Left ventricle myocardium superior (tissue), 1 donor: ENCODE results near the gene PRRT2. TPM values are rescaled to one million over a fixed set of nuclear protein-coding genes. Genes with fewer than 3 reads are reported as not detected.
A peak's percentile ranks its signal among the peaks of the same experiment; 100 is the strongest.
"Not testable (repeated sequence)": the region's sequence is repeated elsewhere in the genome, so short reads cannot be mapped to it uniquely, and the experiment has no call there.

Experiments
- ATAC-seq: fragments of 200-7000 bp; cut with Tn5 transposase; one replicate; pipeline ENCODE4 v1.9.1; 2020; ENCODE audit warnings: mild to moderate bottlenecking, moderate library complexity
- DNase-seq: peaks from one replicate; pipeline ENCODE4 v3.0.0-alpha.2; 2020
- intact Hi-C: fragments of 100-400 bp; cut with micrococcal nuclease; formaldehyde crosslinking; loops from one replicate; pipeline ENCODE4 v1.11.0; 2022
- total RNA-seq: library from RNA; stranded (reverse); fragmentation: NEBNext Ultra II Directional; extraction: Animal tissue kit (Norgen Biotek cat#: 25700); gene quantifications from one replicate; pipeline ENCODE4 v1.2.1, GENCODE V29; 2021
- donor health status: DM: no; HTN: yes; CAD: no; lungs with severe emphysema.

Gene PRRT2
- total RNA-seq, 1 donor from 2014 or later, result 3.1 TPM

DNA sequence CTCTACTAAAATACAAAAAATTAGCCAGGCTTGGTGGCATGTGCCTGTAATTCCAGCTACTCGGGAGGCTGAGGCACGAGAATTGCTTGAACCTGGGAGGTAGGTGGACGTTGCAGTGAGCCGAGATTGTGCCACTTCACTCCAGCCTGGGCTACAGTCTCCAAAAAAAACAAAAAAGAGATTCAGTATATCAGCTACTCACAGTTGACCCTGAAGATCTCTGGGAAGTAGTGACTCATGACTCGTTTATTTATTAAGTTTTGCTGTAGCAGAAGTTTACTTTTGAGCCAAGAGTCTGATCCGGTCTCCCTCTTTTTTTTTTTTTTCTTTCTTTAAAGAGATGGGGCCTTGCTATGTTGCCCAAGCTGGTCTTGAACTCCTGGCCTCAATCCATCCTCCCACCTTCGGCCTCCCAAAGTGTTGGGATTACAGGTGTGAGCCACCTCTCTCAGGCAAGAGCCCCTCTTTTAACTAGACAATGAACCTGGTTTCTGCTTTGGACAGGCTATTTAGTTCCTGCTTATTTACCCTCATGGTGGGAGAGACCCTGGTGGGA, 12.7 kb downstream of the PRRT2 start:
- intact Hi-C loops, result no loop called here
- DNase-seq (no peak), ATAC-seq (peak; percentile 46)

DNA sequence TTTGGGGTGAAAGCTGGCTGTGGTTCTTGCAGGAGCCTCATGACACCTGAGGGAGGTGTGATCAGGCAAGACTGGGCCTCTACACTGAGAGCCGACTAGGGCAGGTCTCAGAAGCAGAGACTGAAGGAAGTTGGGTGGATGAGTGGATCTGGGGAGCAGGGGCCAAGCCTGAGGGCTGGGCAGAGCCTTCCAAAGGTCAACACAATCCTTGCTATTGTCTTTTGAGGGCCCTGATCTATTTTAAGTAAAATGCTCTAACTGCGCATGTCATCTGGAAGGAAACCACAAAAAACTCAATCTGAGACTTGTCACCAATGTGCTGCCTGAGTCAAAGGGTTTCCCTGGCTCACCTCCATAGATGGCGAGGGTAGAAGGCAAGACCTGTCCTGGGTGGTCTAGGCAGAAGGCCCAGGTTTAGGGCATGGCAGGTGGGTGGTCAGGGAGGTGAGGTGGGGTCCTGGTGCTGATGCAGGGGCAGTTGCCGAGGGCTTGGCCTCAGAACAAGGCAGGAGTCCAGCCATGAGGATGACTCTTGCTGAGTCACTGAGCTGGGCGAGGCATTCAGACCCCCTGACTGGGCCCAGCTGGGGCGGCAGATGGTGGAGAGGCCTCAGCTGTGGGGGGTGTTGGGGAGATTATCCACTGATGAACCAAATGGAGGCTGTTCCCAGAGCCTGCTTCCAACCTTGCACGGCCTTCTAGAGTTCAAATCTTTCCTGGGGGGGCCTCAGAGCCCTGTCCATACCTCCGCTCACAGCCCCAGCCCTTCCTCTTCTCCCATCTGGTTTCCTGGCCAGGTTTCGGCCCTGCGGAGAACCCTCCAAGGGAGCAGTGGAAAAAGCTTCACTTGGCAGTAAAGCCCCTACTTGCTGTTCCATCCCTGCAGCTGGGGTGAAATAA, 13.4 kb downstream of the PRRT2 start:
- ATAC-seq, result peak; percentile 80
- DNase-seq, result peak; percentile 75
- intact Hi-C loops, result no loop called here

DNA sequence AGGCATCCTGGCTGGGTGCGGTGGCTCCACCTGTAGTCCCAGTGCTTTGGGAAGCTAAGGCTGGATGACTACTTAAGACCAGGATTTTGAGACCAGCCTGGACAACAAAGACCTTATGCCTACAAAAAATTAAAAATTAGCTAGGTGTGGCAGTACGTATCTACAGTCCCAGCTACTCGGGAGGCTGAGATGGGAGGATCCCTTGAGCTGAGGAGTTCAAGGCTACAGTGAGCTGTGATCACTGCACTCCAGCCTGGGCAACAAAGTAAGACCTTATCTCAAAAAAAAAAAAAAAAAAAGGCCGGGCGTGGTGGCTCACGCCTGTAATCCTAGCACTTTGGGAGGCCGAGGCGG, 14.3 kb downstream of the PRRT2 start:
- DNase-seq (no peak), ATAC-seq (no peak)
- intact Hi-C loops, result no loop called here

DNA sequence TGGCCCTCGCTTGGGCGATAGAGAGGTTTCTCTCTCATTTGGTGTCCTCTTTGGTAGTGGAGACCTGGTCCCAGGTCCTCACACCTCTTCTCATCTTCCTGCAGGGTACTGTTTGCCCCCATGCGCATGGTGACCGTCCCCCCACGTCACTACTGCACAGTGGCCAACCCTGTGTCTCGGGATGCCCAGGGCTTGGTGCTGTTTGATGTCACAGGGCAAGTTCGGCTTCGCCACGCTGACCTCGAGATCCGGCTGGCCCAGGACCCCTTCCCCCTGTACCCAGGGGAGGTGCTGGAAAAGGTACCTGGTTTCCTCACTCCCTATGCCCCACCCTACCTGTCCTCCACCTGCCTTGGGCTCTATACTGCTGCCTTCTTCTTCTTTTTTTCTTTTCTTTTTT, 18.8 kb downstream of the PRRT2 start:
- no peak for DNase-seq
- intact Hi-C loops, result no loop called here

DNA sequence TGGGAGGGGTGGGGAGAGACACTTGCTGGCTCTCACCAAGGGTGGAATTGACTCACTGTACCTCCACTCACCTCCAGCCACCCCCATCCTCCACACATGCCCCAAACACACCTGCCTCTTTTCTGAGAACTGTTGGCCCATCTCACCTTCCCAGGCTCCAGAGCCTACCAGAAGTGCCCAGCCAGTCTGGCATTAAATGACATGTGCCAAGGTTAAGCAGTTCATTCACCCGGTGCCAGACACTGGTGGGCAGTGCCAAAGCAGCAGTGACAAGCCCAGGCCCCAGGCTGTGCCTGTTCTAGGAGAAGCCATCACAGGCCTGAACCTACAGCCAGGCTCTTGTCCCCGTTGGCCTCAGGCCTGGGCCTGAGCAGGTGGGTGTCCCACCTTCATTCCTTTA, 19.5 kb downstream of the PRRT2 start:
- ATAC-seq (peak; percentile 90), DNase-seq (peak; percentile 73)
- intact Hi-C loops, result no loop called here

More for the DNA sequence above, 18.8 kb downstream of the PRRT2 start:
- no peak for ATAC-seq

DNA sequence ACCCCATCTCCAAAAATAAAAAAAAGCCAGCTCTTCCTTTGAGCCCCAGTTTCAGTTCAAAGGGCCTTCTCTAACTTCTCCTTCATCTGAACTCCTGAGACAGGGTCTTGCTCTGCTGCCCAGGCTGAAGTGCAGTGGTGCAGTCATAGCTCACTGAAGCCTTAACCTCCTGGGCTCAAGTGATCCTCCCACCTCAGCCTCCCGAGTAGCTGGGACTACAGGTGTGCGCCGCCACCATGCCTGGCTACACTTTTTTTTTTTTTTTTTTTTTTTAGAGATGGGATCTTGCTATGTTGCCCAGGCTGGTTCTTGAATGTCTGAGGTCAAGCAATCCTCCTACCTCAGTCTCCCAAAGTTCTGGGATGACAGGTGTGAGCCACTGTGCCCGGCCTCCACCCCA, 21.2 kb downstream of the PRRT2 start:
- ATAC-seq, DNase-seq, intact Hi-C loops: not testable (repeated sequence)

DNA sequence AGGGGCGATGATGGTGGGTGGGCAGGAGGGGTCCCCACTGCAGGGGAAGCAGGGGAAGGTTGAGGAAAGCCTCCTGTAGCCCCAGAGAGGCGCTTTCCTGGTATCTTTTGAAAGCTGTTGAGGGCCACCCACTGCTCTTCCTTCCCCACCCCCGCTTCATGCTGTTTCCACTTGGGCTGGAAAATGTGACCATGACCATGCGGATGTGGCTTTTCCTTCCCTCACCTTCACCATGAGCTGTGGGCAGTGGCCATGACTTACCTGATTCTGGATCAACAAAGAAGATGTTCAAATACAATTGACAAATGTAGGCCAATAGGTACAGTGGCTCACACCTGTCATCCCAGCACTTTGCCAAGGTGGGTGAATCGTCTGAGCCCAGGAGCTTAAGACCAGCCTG, 22.1 kb downstream of the PRRT2 start:
- ATAC-seq, result no peak
- intact Hi-C loops, result no loop called here
- DNase-seq, result no peak

DNA sequence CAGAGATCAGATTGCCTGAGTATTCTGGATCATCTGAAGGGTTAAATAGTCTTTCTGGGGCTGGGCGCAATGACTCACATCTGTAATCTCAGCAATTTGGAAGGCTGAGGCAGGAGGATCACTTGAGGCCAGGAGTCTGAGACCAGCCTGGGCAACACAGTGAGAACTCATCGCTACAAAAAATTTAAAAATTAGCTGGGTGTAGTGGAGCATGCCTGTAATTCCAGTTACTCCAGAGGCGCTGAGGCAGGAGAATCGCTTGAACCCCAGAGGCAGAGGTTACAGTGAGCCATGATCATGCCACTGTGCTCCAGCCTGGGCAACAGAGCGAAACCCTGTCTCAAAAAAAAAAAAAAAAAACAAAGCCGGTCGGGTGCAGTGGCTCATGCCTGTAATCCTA, 23.9 kb downstream of the PRRT2 start:
- DNase-seq, result no peak
- no peak for ATAC-seq
- intact Hi-C loops, result no loop called here

DNA sequence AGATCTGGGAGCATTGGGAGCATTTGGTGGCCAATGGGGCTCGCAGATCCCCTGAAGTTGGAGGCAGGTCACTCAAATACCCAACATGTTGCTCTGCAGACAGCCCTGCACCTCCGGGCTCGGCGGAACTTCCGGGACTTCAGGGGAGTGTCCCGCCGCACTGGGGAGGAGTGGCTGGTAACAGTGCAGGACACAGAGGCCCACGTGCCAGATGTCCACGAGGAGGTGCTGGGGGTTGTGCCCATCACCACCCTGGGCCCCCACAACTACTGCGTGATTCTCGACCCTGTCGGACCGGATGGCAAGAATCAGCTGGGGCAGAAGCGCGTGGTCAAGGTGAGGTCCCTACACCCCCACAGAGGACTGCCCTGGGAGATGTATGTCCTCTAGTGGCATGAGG, 24.6 kb downstream of the PRRT2 start:
- ATAC-seq (no peak), DNase-seq (no peak)
- intact Hi-C loops, result no loop called here

DNA sequence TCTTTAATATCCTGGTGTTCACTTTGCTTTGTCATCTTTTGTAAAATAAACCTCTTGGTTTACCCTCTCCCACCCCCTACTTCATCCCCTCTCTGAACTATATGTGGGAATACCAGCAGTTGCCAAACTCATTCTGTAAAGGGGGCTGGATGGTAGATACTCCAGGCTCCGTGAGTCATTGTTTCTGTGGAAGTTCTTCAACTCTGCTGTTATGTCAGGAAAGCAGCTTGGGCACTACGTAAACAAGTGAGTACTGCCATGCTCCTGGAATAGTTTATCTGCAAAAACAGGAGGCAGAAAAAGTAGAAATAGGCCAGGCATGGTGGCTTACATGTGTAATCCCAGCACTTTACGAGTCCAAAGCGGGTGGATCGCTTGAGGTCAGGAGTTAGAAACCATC, 25.8 kb downstream of the PRRT2 start:
- intact Hi-C loops, result no loop called here
- DNase-seq, result no peak
- ATAC-seq, result no peak

DNA sequence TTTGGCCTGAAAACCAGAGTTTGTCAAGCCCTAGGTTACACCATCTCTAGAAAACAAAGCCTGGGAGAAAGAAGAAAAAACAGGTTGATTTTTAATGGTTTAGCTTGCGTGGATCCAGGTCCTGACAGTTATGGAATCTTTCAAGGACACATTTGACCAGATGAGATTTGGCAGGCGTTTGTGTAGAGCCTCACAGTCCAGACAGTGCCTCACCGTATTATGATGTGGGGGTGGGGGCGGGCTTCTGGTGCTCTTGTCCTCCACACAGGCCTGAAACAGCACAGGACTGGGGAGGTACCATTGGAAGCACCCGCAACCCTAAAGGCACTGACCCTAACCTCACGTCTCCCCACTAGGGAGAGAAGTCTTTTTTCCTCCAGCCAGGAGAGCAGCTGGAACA, 27.8 kb downstream of the PRRT2 start:
- intact Hi-C loops, result no loop called here
- no peak for DNase-seq
- peak; percentile 74 for ATAC-seq

DNA sequence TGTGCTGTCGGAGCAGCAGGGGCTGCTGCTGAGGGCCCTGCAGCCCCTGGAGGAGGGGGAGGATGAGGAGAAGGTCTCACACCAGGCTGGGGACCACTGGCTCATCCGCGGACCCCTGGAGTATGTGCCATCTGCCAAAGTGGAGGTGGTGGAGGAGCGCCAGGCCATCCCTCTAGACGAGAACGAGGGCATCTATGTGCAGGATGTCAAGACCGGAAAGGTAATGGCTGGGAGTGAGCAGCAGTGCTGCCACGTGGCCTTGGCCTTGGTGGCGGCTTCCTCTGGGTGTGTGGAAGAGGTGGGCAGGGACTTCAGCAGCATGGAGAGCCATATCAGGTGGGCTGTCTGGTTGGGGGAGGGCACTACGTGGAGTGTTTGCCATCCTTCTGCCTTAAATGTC, 28.2 kb downstream of the PRRT2 start:
- ATAC-seq (no peak), DNase-seq (no peak)
- intact Hi-C loops, result no loop called here

DNA sequence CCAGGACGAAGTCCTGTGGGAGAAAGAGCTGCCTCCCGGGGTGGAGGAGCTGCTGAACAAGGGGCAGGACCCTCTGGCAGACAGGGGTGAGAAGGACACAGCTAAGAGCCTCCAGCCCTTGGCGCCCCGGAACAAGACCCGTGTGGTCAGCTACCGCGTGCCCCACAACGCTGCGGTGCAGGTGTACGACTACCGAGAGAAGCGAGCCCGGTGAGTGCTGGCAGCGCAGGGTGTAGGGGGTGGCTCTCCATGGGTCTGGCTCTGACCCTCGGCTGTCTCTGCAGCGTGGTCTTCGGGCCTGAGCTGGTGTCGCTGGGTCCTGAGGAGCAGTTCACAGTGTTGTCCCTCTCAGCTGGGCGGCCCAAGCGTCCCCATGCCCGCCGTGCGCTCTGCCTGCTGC, 29.6 kb downstream of the PRRT2 start:
- ATAC-seq, result no peak
- DNase-seq, result no peak
- intact Hi-C loops, result no loop called here

DNA sequence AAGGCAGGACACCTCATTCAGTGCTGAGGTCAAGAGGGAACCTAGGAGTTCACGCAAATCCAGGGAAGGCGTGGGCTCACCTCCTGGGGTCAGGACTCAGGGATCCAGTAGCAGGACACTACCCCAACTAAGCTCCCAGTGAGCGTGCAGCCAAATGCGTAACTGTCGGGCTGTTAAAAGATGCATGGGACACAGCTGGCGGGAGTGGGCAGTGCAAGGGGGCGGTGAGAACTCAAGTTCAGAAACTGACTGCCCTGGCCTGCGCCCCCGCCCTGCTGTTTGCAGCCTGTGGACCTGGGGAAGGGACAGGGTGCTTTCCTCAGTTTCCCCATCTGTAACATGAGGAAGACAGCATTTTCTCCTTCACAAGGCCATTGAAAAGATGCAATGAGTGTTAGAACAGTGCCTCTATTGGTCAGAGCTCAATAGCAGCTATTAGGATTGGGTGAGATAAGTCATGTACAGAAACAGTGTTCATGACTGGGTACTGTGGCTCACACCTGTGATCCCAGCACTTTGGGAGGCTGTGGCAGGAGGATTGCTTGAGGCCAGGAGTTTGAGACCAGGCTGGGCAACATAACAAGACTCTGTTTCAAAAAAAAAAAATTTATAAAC, 30.8 kb downstream of the PRRT2 start:
- no peak for DNase-seq
- no peak for ATAC-seq
- intact Hi-C loops, result no loop called here

DNA sequence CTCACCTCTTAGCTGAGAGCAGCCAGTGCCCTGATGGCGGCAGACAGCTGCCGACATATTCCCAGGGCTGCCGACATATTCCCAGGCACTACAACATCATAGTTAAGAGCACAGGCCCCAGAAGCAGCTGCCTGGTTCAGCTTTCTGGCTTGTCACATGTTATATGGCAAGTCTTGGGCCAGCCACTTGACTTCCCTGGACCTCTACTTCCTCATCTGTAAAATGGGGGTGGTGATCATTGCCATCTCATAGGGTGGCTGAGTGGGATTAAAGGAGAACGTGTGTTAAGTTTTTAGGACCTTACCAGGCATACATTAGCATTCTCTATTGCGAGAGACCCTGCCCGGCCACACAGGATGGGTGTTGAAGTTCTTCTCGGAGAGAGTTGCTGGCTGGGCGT, 31.9 kb downstream of the PRRT2 start:
- DNase-seq, result no peak
- no peak for ATAC-seq
- intact Hi-C loops, result no loop called here

DNA sequence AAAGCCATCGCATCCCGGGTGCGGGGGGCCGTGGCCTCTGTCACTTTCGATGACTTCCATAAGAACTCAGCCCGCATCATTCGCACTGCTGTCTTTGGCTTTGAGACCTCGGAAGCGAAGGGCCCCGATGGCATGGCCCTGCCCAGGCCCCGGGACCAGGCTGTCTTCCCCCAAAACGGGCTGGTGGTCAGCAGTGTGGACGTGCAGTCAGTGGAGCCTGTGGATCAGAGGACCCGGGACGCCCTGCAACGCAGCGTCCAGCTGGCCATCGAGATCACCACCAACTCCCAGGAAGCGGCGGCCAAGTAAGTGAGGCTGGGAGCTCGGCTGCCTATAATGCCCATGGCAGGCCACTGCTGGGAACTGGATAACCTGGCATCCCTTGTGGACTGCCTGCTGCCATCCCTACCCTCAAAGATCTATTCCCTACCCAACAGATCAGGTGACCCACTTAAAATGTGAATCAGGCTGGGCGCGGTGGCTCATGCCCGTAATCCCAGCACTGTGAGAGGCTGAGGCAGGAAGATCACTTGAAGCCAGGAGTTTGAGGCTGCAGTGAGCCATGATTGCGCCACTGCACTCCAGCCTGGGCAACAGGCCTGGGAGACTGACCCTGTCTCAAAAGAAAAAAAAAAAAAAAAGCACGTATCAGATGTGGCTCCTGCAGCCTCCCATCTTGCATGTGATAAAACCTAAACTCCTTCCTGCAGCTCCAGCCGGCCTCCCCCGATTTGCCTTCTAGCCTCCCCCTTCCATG, 32.8 kb downstream of the PRRT2 start:
- peak; percentile 55 for DNase-seq
- intact Hi-C loops, result no loop called here
- no peak for ATAC-seq

DNA sequence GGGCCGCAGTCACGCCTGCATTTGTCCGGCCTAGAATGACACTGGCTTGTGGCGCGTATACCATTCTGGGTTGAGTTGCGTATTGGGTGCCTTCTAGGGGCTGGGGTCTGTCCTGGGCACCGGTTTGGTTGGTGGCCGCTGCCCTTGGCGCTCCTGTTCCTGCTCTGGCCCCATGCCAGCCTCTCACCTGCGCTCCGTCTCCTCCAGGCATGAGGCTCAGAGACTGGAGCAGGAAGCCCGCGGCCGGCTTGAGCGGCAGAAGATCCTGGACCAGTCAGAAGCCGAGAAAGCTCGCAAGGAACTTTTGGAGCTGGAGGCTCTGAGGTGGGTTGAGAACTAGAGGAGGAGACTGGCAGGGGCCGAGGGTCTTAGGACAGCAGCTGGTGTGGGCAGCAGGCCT, 33.7 kb downstream of the PRRT2 start:
- ATAC-seq (no peak), DNase-seq (no peak)
- intact Hi-C loops, result no loop called here

DNA sequence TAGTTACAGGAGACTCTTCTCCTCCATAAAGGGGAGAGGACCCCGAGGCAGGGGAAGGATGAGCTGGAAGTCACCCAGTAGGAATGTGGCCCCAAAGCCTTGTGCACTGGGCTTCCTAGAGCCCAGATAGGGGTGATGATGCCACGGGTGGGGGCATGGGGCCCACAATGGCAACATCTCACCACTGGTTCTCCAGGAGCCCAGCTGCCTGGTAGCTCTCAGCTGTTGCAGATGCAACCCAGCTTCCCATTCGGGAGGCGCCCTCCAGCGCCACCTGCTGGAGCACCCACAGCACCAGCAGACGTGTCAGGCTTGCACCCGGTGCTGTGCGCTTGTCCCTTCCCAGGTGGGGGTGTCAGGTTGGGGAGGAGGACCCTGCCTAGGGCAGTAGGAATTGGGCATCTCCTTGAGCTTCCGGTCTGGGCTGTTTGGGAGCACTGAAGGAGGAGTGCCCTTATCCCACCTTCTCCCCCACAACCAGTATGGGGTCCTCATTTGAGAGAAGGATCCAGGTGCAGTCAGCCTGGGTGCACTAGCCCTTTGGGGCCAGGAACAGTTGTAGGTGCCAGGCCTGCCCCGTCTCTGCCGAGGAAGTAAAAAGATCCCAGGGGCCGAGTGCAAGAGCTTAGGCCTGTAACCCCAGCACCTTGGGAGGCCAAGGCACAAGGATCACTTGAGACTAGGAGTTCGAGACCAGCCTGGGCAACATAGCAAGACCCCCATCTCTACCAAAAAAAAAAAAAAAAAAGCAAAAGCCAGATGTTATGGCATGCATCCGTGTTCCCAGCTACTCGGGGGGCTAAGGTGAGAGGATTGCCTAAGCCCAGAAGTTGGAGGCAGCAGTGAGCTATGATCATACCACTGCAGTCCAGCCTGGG, 36.7 kb downstream of the PRRT2 start:
- DNase-seq (peak; percentile 87), ATAC-seq (peak; percentile 83)
- intact Hi-C loops, result no loop called here

DNA sequence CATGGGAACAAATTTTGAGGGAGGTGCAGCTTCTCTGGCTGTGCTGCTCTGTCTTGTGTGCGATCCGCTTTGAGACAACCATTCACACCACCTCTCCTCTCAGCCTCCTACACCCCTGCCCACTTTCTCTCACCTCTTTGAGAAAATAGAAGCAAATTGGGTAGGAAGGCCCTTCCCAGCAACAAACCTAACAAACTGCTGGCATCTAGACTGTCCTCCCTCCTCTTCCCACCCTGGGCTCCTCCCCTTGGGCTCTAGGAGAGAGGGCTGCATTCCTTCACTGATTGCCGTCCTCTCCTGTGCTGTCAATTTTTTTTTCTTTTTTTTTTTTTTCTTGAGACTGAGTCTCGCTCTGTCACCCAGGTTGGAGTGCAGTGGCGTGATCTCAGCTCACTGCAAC, 37.5 kb downstream of the PRRT2 start:
- ATAC-seq (peak; percentile 17), DNase-seq (no peak)
- intact Hi-C loops, result no loop called here
